Gastroesophageal sphincter (tissue), 3 donors: Measurements from ENCODE around the gene NAA38.

Source experiments
- EP300 ChIP-seq: sonication (generic); formaldehyde crosslinking; IDR thresholded peaks from one replicate; pipeline ENCODE4 v1.6.1; 2017; ENCODE audit warnings: antibody characterized with exemption, mild to moderate bottlenecking
- POLR2A ChIP-seq, 2 donors: fragments of 450-650 bp; IDR thresholded peaks; one replicate each; pipeline ENCODE4 v1.6.1; 2017; ENCODE audit warnings: antibody characterized with exemption in 2 of 2, mild to moderate bottlenecking in 2 of 2, moderate library complexity in 1 of 2
- POLR2AphosphoS5 ChIP-seq: sonication (generic); formaldehyde crosslinking; IDR thresholded peaks from one replicate; pipeline ENCODE4 v1.6.1; 2017; ENCODE audit warnings: antibody characterized with exemption
- TF ChIP-seq, protein P1 (sequence below), 4 experiments: fragments of 200-600 bp in 2 of 4; fragments of 450-650 bp in 2 of 4; sonication (generic) in 1 of 4; IDR thresholded peaks; one replicate each; pipeline ENCODE4 v1.5.1; 2017 to 2019; ENCODE audit warnings: antibody characterized with exemption in 4 of 4, mild to moderate bottlenecking in 2 of 4, moderate library complexity in 2 of 4

DNA sequence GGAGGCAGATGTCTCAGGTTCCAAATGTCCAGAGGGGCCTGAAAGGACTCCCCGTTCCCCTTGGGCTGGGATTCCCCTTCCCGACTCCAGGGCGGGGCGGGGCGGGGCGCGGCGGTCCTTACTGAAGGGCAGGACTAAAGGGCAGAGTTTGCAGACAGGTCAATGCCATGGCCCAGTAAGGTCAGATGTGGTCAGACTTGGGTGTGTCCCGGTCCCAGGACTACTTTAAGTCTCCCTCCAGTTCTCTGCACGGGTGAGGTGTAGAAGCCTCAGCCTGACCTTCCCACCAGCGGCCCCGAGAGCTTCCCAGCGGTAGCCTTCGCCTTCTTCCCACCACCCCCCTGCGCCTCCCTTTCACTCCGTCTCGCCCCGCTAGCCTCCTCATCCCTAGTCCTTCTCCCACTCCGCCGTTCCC is 22.8 kb downstream of the NAA38 start:
- TF ChIP-seq POLR2A (IDR thresholded peaks at IDR 0.05) (peak in 1 of 2 donors; percentile 8), EP300 (no peak), POLR2AphosphoS5 (peak; percentile 11)
- TF ChIP-seq, protein P1, sequence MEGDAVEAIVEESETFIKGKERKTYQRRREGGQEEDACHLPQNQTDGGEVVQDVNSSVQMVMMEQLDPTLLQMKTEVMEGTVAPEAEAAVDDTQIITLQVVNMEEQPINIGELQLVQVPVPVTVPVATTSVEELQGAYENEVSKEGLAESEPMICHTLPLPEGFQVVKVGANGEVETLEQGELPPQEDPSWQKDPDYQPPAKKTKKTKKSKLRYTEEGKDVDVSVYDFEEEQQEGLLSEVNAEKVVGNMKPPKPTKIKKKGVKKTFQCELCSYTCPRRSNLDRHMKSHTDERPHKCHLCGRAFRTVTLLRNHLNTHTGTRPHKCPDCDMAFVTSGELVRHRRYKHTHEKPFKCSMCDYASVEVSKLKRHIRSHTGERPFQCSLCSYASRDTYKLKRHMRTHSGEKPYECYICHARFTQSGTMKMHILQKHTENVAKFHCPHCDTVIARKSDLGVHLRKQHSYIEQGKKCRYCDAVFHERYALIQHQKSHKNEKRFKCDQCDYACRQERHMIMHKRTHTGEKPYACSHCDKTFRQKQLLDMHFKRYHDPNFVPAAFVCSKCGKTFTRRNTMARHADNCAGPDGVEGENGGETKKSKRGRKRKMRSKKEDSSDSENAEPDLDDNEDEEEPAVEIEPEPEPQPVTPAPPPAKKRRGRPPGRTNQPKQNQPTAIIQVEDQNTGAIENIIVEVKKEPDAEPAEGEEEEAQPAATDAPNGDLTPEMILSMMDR (IDR thresholded peaks at IDR 0.05), result no peak
